Gastrocnemius medialis (tissue), 4 donors: Measurements from ENCODE around the gene KDM6B. TPM values are rescaled to one million over a fixed set of nuclear protein-coding genes. Genes with fewer than 3 reads are reported as not detected.
A peak's percentile ranks its signal among the peaks of the same experiment; 100 is the strongest.
"Not testable (repeated sequence)": the region's sequence is repeated elsewhere in the genome, so short reads cannot be mapped to it uniquely, and the experiment has no call there.

ENCODE experiments used
- ATAC-seq, 2 donors: fragments of 150-250 bp; one replicate each; pipeline ENCODE4 v1.9.1; 2016
- DNase-seq, 2 donors: peaks; one replicate each; pipeline ENCODE4 v3.0.0-alpha.2; 2019
- H3K27ac ChIP-seq, 4 donors: fragments of 200-600 bp; sonication (generic); 1 replicate in 1 of 4; 2 replicates in 3 of 4; pipeline ENCODE4 v1.5.1; 2016 to 2018; ENCODE audit warnings: mild to moderate bottlenecking in 2 of 4, moderate library complexity in 1 of 4
- H3K27me3 ChIP-seq, 3 donors: fragments of 200-600 bp; sonication (generic) in 2 of 3; 1 replicate in 1 of 3; 2 replicates in 2 of 3; pipeline versions ENCODE4 v1.5.1 to v1.6.0; 2016 to 2019; ENCODE audit warnings: mild to moderate bottlenecking in 1 of 3, moderate library complexity in 1 of 3
- H3K36me3 ChIP-seq, 2 donors: fragments of 200-600 bp; sonication (generic) in 1 of 2; one replicate each; pipeline ENCODE4 v1.5.1; 2017 to 2018
- H3K4me1 ChIP-seq, 2 donors: fragments of 200-600 bp; sonication (generic) in 1 of 2; one replicate each; pipeline ENCODE4 v1.5.1; 2016 to 2017; ENCODE audit warnings: mild to moderate bottlenecking in 2 of 2
- H3K4me3 ChIP-seq, 4 donors: fragments of 200-600 bp; sonication (generic) in 3 of 4; 1 replicate in 1 of 4; 2 replicates in 3 of 4; pipeline ENCODE4 v1.5.1; 2016 to 2019; ENCODE audit warnings: mild to moderate bottlenecking in 2 of 4
- H3K9me3 ChIP-seq, 3 donors: fragments of 200-600 bp; sonication (generic) in 2 of 3; 1 replicate in 1 of 3; 2 replicates in 2 of 3; pipeline ENCODE4 v1.5.1; 2016 to 2019
- CTCF ChIP-seq, 5 experiments: fragments of 450-650 bp in 3 of 5; fragments of 200-600 bp in 2 of 5; sonication (generic) in 2 of 5; IDR thresholded peaks in 4 of 5; conservative IDR thresholded peaks in 1 of 5; 1 replicate in 4 of 5; 2 replicates in 1 of 5; pipeline ENCODE4 v1.5.1; 2016 to 2019; ENCODE audit warnings: antibody characterized with exemption in 5 of 5, mild to moderate bottlenecking in 3 of 5, moderate library complexity in 3 of 5
- POLR2A ChIP-seq, 2 donors: fragments of 450-650 bp; IDR thresholded peaks; one replicate each; pipeline ENCODE4 v1.6.1; 2017; ENCODE audit warnings: antibody characterized with exemption in 2 of 2, mild to moderate bottlenecking in 2 of 2, moderate library complexity in 2 of 2
- in situ Hi-C, 4 donors: fragments of 200-750 bp; cut with MboI; loops; one replicate each; pipeline versions ENCODE4 v1.15.0 to v1.8.0; 2017; ENCODE audit warnings: low sequenced_read_pairs in 4 of 4
- intact Hi-C: fragments of 100-400 bp; cut with DNase I; formaldehyde crosslinking; loops from one replicate; pipeline ENCODE4 v1.15.1; 2023; ENCODE audit warnings: low total_unique reads
- total RNA-seq, 4 donors: library from RNA; depleted of rRNA; stranded (reverse); fragments of >200 nt; gene quantifications; one replicate each; pipeline versions ENCODE4 v1.1.0 to v1.2.3, GENCODE V29; 2016

KDM6B gene
- total RNA-seq, 4 donors from 2014 or later: 1.9 to 8.2 (median 4.4) TPM

DNA sequence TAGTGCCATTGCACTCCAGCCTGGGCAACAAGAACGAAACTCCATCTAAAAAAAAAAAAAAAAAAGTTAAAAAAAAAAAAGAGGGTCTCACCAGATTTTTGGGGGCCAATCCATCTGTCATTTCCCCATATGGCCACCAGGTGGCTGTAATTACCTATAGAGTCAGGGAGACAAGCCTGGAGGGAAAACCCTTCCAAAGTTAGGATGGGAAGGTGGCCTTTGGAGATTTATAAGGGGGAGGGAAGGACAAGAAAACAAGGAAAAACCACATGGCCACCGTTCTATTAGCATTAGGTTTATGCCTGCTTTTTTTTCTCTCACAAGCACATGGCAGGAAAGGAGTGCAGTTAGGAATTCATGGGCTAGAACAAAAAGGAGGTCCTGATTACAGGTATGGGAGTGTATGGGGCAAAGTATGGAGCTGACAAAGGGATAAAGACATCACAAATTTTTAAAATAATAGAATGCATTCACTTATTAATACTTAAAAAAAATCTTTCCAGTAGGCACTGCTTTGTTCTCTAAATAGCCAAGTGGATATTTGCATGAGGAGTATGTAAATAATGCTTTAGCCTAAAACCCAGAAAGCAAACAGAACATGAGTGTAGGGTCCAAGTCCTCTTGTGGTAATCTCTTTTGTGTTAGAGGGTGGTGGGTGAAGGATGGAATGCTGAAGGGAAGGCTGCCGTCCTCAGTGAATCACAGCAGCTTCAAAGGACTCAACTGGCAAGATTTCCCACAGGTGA is 28.8 kb downstream of the KDM6B start:
- in situ Hi-C loops (loop anchor here in 3 of 4 donors (5.0 to 25.0 kb wide), 2 partner anchors 124 kb away; no protein-coding TSS in a partner anchor), intact Hi-C loops (loop anchor here (1.0 to 5.0 kb wide), 4 partner anchors 36 to 194 kb away; no protein-coding TSS in a partner anchor)
- Histone ChIP-seq H3K4me3 (no peak overlapping the region), H3K9me3 (no peaks in the 10 kb centered on the region), H3K36me3 (no peaks in the 10 kb centered on the region), H3K4me1 (peaks cover 9 to 19% of the 10 kb centered on the region in 2 donors), H3K27ac (no peak overlapping the region), H3K27me3 (no peaks in the 10 kb centered on the region)
- DNase-seq (no peak), ATAC-seq (no peak)
- no peak for TF ChIP-seq POLR2A (IDR thresholded peaks at IDR 0.05)
- TF ChIP-seq CTCF (IDR thresholded peaks at IDR 0.05 in 4 of 5, conservative IDR thresholded peaks at IDR 0.05 in 1 of 5): peak; percentile 76 to 88 (median 84)

DNA sequence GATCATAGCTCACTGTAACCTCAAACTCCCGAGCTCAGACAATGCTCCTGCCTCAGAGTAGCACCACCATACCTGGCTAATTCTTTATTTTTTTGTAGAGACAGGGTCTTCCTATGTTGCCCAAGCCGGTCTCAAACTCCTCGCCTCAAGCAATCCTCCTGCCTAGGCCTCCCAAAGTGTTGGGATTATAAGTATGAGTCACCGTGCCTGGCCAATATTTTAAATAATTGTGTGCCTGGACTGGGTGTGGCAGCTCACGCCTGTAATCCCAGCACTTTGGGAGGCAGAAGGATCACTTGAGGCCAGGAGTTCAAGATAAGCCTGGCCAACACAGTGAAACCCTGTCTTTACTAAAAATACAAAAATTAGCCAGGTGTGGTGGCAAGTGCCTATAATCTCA is 30.4 kb downstream of the KDM6B start:
- not testable (repeated sequence) for DNase-seq, H3K36me3 ChIP-seq, H3K4me3 ChIP-seq, ATAC-seq, H3K9me3 ChIP-seq, H3K27ac ChIP-seq, H3K4me1 ChIP-seq, H3K27me3 ChIP-seq
- in situ Hi-C loops: loop anchor here in 3 of 4 donors (5.0 to 25.0 kb wide), 2 partner anchors 123 kb away; no protein-coding TSS in a partner anchor
- intact Hi-C loops: loop anchor here (5.0 kb wide), 2 partner anchors 178 to 193 kb away; no protein-coding TSS in a partner anchor

- in situ Hi-C loops (loop anchor here in 3 of 4 donors (5.0 to 25.0 kb wide), 2 partner anchors 122 kb away; no protein-coding TSS in a partner anchor), intact Hi-C loops (loop anchor here (5.0 kb wide), 2 partner anchors 177 to 192 kb away; no protein-coding TSS in a partner anchor)
- Histone ChIP-seq H3K36me3 (no peaks in the 10 kb centered on the region), H3K4me1 (peaks cover 0 to 4% of the 10 kb centered on the region in 2 donors), H3K27ac (no peak overlapping the region), H3K27me3 (no peaks in the 10 kb centered on the region), H3K4me3 (no peak overlapping the region), H3K9me3 (no peaks in the 10 kb centered on the region)
- DNase-seq (no peak), ATAC-seq (no peak)
- TF ChIP-seq POLR2A (IDR thresholded peaks at IDR 0.05): no peak
- TF ChIP-seq CTCF (IDR thresholded peaks at IDR 0.05 in 4 of 5, conservative IDR thresholded peaks at IDR 0.05 in 1 of 5): no peak
Measured at GRCh38 chr17:7864995-7865650, 31.1 kb downstream of the KDM6B start.

GRCh38 chr17:7867881-7868329 is 33.9 kb downstream of the KDM6B start:
- intact Hi-C loops (no loop called here), in situ Hi-C loops (loop anchor here in 2 of 4 donors (25.0 kb wide), 1 partner anchor 119 kb away; no protein-coding TSS in a partner anchor)
- no peak for ATAC-seq
- Histone ChIP-seq H3K4me3 (no peak overlapping the region), H3K9me3 (no peaks in the 10 kb centered on the region), H3K36me3 (no peaks in the 10 kb centered on the region), H3K27me3 (no peaks in the 10 kb centered on the region), H3K4me1 (peaks cover 0 to 1% of the 10 kb centered on the region in 2 donors), H3K27ac (no peak overlapping the region)
- TF ChIP-seq CTCF (IDR thresholded peaks at IDR 0.05 in 4 of 5, conservative IDR thresholded peaks at IDR 0.05 in 1 of 5) (no peak), POLR2A (IDR thresholded peaks at IDR 0.05) (no peak)
- DNase-seq: no peak

DNA sequence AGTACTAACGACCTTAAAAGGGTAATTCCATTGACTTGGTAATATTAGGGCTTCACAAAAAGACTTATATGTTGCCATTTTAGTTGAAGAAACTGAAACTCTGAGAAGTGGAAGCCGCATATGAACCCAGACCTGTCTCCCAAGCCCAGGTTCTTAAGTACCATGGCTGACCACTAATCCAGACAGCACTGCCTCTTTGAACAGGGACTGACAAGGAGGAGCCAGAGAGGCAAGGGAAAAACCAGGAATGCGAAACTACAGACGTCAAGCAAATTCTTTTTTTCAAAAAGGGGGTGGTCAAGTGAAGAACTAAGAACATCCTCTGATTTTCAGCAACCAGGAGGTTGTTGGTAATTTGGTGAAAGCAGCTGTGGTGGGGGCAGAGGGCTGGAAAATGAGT is 39.0 kb downstream of the KDM6B start:
- no peak for TF ChIP-seq POLR2A (IDR thresholded peaks at IDR 0.05)
- TF ChIP-seq CTCF (IDR thresholded peaks at IDR 0.05 in 4 of 5, conservative IDR thresholded peaks at IDR 0.05 in 1 of 5): no peak

More for the DNA sequence above, 39.0 kb downstream of the KDM6B start:
- no peaks in the 10 kb centered on the region for H3K36me3 ChIP-seq
- H3K27ac ChIP-seq: no peak overlapping the region
- no peaks in the 10 kb centered on the region for H3K9me3 ChIP-seq
- H3K4me1 ChIP-seq: no peaks in the 10 kb centered on the region
- intact Hi-C loops: no loop called here
- H3K27me3 ChIP-seq: peaks cover 0 to 3% (median 0%) of the 10 kb centered on the region in 3 donors
- DNase-seq (no peak), ATAC-seq (no peak)
- in situ Hi-C loops: loop anchor here in 2 of 4 donors (25.0 kb wide), 1 partner anchor 114 kb away; no protein-coding TSS in a partner anchor
- H3K4me3 ChIP-seq: no peak overlapping the region
